GM12872 (cell line): ENCODE results near the gene PRDM16.

Experiments used
- TF ChIP-seq, protein P1 (sequence below): IDR thresholded peaks from 3 replicates; pipeline ENCODE4 v1.5.1; 2011; ENCODE audit warnings: low read depth, mild to moderate bottlenecking, low read length, moderate library complexity; ENCODE audit not compliant: insufficient read depth

Gene PRDM16

DNA sequence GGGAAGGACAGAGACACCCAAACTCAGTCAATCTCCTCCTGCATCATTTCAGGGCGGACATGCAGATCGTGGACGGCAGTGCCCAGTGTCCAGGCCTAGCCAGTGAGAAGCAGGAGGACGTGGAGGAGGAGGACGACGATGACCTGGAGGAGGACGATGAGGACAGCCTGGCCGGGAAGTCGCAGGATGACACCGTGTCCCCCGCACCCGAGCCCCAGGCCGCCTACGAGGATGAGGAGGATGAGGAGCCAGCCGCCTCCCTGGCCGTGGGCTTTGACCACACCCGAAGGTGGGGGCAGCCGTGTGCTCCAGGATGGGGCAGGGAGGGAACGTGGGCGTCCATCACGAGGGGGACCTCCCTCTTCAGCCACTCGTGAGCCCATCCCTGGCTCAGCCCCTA, 361.8 kb downstream of the PRDM16 start:
- TF ChIP-seq, protein P1, sequence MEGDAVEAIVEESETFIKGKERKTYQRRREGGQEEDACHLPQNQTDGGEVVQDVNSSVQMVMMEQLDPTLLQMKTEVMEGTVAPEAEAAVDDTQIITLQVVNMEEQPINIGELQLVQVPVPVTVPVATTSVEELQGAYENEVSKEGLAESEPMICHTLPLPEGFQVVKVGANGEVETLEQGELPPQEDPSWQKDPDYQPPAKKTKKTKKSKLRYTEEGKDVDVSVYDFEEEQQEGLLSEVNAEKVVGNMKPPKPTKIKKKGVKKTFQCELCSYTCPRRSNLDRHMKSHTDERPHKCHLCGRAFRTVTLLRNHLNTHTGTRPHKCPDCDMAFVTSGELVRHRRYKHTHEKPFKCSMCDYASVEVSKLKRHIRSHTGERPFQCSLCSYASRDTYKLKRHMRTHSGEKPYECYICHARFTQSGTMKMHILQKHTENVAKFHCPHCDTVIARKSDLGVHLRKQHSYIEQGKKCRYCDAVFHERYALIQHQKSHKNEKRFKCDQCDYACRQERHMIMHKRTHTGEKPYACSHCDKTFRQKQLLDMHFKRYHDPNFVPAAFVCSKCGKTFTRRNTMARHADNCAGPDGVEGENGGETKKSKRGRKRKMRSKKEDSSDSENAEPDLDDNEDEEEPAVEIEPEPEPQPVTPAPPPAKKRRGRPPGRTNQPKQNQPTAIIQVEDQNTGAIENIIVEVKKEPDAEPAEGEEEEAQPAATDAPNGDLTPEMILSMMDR = no peak

- TF ChIP-seq, protein P1 = peak; percentile 46
Measured at GRCh38 chr1:3431266-3431665, 362.3 kb downstream of the PRDM16 start.

DNA sequence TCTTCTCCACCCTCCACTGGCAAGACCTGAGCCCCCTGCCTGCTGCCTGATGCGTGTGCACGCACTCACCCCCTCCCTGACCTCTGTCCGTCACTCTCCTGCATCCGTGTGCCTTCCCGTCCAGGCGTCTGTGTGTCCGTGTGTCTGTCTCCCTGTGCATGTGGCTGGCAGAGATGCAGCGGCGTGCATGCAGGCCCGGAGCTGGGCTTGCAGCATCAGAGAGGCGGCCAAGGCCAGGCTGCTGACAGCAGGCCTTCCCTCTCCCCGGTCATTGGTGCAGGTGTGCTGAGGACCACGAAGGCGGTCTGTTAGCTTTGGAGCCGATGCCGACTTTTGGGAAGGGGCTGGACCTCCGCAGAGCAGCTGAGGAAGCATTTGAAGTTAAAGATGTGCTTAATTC, 362.7 kb downstream of the PRDM16 start:
- TF ChIP-seq, protein P1 = no peak

DNA sequence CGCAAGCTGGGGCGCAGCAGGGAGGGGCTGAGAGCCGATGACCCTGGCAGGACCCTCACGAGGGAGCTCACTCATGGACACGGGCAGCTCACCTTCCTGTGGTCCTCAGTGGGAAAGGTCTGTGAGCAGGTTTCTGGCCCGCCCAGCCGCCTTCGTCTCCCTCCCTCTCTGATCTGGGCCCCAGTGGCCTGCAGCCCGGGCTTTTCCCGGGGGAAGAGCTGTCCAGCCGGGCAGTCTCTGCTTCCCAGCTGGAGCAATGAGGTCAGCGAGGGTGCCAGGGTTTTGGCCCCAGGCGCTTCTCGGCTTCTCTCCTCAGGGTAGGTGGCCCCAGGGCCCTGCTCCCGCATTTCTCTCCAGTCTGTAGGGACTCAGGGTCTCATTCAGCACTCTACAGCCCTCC, 363.3 kb downstream of the PRDM16 start:
- TF ChIP-seq, protein P1 = no peak

DNA sequence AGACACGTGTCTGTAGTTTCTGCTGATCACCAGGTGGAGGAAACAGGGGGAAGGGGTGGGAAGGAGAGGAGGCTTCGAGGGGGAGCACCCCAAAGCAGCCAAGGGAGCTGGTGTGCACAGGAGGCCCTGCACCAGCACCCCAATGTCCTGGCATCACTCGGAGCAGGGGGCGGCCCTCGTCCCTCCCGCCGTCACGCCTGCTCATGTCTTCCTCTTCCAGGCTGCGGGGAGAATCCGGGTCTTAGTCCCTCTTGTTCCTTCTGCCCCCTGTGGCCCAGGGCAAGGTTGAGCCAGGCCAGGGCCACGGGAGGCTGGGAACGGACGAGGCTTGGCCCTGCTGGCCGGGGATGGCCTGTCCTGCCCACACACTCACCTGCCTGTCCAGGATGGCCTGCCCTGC, 364.1 kb downstream of the PRDM16 start:
- TF ChIP-seq, protein P1 = no peak

GRCh38 chr1:3433596-3434320, 364.8 kb downstream of the PRDM16 start:
- TF ChIP-seq, protein P1 = no peak

DNA sequence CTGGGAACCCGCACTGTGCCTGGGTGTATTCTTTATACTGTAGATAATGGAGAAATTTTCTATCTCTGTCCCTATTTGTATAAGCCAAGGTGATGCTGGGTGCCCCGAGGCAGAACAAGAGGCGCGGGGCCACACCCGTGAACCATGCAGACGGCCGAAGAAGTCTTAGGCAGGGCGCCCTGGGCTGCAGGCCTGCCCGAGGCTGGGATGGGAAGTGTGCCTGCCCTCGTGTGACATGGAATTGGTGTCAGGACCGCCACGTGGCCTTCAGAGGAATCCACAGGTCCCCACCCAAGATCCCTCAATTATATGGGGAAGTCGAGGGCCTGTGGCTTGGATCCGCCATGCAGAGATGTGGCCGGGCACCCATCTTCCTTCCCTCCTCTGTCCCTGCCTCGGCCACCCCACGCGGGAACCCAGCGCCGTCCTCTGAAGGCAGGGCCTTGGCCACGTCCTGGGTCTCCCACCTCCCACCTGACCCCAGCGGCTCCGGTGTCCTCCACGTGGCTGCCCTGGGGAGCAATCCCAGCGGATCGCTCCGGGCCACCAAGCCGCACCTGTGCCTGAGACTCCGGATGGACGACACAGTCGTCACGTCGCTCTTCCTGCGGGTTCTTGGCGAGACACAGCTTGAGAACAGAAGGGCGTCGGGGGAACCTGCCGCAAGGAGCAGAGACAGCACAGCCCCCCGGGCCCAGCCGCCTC, 365.6 kb downstream of the PRDM16 start:
- TF ChIP-seq, protein P1 = no peak
